ENCODE results near the gene GABRR3.

GABRR3 gene

DNA sequence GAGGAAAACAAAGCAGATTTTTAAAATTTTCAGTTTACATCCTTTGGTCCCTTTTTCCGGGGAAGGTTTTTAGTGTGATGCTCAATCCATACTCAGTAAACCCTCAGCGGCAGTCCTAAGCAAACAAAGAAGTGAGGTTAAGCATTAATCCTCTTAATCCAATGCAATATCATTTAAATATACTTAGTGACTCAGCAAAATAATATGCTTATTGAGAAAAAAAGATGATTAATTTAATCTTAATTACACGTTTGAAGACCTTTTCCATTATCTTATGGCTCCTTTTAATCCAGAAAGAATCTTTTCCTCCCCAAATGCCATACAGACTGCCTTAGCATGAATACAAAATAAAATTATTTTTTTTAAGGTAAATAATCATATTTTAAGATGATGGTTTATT, at the start of gene GABRR3:
GABRR3 (minus strand) TSS at position 108 of the 400 bp plus-strand sequence. CDS start 328 bp downstream, outside the sequence.
- in situ Hi-C loops (cut with MboI; ENCODE audit: low pct_unique_long_range_greater_than_20kb, low sequenced_read_pairs, unreplicated experiment): loop anchor here (25.0 kb wide), 3 partner anchors 552 to 952 kb away; partner anchors contain the start of gene CPOX
- TF ChIP-seq, protein P1, sequence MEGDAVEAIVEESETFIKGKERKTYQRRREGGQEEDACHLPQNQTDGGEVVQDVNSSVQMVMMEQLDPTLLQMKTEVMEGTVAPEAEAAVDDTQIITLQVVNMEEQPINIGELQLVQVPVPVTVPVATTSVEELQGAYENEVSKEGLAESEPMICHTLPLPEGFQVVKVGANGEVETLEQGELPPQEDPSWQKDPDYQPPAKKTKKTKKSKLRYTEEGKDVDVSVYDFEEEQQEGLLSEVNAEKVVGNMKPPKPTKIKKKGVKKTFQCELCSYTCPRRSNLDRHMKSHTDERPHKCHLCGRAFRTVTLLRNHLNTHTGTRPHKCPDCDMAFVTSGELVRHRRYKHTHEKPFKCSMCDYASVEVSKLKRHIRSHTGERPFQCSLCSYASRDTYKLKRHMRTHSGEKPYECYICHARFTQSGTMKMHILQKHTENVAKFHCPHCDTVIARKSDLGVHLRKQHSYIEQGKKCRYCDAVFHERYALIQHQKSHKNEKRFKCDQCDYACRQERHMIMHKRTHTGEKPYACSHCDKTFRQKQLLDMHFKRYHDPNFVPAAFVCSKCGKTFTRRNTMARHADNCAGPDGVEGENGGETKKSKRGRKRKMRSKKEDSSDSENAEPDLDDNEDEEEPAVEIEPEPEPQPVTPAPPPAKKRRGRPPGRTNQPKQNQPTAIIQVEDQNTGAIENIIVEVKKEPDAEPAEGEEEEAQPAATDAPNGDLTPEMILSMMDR (IDR thresholded peaks at IDR 0.05; ENCODE audit: extremely low read depth, insufficient read depth, missing control alignments): no peak
- no peak for DNase-seq (ENCODE audit: low spot score)

DNA sequence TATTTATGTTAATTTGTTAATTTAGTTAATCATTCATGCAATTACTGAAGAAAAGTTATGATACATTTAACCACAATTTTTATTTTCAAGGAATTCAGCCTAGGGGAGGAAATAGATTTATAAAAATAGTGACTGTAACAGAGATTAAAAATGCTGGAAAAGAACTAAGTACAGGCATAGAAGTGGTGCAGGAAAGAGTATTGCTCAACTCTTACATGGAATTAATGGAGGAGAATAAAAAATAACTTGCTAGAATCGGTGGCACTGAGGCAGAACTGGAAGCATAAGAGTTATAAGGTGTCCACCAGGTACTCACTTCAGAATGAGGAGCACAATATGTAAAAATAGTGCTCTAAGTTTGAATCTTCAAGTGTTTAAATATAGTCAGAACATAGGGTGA, 38.4 kb upstream of the GABRR3 start:
- in situ Hi-C loops (cut with MboI; ENCODE audit: low pct_unique_long_range_greater_than_20kb, low sequenced_read_pairs, unreplicated experiment): no loop called here
- DNase-seq (ENCODE audit: low spot score): no peak
- TF ChIP-seq, protein P1 (IDR thresholded peaks at IDR 0.05; ENCODE audit: extremely low read depth, insufficient read depth, missing control alignments): no peak

DNA sequence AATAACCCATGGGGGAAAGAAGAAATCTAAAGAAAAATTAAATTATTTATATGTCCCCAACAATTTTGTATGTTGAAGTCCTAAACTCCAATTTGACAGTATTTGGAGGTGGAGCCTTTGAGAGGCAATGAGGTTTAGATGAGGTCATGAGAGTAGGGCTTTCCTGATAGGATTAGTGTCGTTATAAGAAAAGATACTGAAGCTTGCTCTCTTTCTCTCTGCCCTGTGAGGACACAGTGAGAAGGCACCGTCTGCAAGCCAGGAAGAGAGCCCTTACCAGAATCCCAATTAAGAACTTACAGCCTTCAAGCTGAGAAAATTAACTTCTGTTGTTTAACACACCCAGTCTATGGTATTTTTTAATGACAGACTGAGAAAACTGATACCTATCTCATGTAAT, 35.7 kb upstream of the GABRR3 start:
- TF ChIP-seq, protein P1 (IDR thresholded peaks at IDR 0.05; ENCODE audit: extremely low read depth, insufficient read depth, missing control alignments): no peak
- DNase-seq (ENCODE audit: low spot score): no peak
- in situ Hi-C loops (cut with MboI; ENCODE audit: low pct_unique_long_range_greater_than_20kb, low sequenced_read_pairs, unreplicated experiment): no loop called here

DNA sequence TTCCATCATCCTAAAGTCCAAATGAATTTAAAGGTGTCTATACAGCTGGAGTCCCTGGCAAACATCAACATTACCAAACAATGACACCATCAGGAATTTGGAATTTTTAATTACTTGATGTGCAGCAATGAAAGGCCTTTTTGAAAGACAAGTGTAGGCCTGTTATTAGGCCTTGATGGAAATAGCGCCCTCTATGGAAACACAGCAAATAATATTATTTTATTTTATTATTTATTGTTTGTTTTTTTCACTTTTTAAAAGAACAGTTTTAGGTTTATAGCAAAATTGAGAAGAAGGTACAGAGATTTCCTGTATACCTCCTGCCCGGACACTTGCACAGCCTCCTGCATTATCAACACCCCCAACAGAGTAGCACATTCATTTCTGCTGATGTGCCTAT, 33.7 kb upstream of the GABRR3 start:
- in situ Hi-C loops (cut with MboI; ENCODE audit: low pct_unique_long_range_greater_than_20kb, low sequenced_read_pairs, unreplicated experiment): no loop called here
- DNase-seq (ENCODE audit: low spot score): no peak
- TF ChIP-seq, protein P1 (IDR thresholded peaks at IDR 0.05; ENCODE audit: extremely low read depth, insufficient read depth, missing control alignments): no peak

DNA sequence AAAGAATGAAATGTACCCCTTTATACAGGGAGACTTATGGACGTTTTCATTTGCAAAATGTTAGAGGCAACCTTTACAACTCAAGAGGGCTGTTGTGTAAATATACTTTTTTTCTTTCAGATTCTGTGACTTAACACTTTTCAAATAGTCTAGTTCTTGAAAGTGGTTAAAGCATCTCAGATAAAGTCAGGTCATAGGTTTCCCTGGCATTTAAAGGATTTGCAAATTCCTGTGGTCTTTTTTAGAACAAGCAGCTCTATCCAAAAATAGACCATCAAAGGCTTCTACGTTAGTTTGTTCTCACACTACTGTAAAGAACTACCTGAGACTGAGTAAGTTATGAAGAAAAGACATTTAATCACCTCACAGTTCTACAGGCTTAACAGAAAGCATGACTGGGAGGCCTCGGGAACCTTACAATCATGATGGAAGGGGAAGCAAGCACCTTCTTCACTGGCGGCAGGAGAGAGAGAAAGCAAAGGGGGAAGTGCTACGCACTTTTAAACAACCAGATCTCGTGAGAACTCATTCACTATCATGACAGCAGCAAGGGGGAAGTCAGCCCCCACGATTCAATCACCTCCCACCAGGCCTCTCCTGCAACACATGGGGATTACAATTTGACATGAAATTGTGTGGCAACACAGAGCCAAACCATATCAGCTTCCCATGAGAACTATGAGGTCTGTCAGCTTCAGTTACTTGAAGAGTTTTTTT, 23.3 kb upstream of the GABRR3 start:
- in situ Hi-C loops (cut with MboI; ENCODE audit: low pct_unique_long_range_greater_than_20kb, low sequenced_read_pairs, unreplicated experiment): no loop called here
- TF ChIP-seq, protein P1 (IDR thresholded peaks at IDR 0.05; ENCODE audit: extremely low read depth, insufficient read depth, missing control alignments): no peak
- DNase-seq (ENCODE audit: low spot score): no peak

DNA sequence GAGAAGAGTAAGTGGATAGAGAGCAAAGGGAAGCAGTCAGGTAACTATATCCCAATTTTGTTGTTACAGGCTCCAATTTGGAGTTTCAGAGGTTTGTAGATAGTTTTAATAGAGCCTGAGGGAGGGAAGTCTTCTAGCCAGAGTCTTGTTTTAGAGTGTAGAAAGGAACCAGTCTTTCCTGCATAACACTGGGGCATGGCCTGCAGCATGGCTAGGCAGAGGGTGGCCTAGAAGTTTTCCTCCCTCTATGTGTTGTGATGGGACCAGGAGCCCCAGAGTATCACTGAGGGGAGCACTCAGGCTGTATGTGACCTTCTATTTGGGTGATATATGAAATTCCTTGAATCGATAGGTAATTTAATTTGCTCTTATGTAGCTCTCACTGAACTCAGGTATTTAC, 22.5 kb upstream of the GABRR3 start:
- in situ Hi-C loops (cut with MboI; ENCODE audit: low pct_unique_long_range_greater_than_20kb, low sequenced_read_pairs, unreplicated experiment): no loop called here

More for the DNA sequence above, 22.5 kb upstream of the GABRR3 start:
- TF ChIP-seq, protein P1 (IDR thresholded peaks at IDR 0.05; ENCODE audit: extremely low read depth, insufficient read depth, missing control alignments): no peak
- DNase-seq (ENCODE audit: low spot score): no peak
